GM23338 (cell line): ENCODE results near the gene PDK4.

Experiments used
- CREB1 ChIP-seq: fragments of 250-450 bp; sonication (Bioruptor Pico); IDR thresholded peaks from 2 replicates; pipeline ENCODE4 v1.5.0; 2020; ENCODE audit warnings: low read depth, mild to moderate bottlenecking, moderate library complexity
- CTCF ChIP-seq, 2 experiments: fragments of 200-600 bp in 1 of 2; sonication (generic) in 1 of 2; conservative IDR thresholded peaks; 2 replicates each; pipeline versions ENCODE4 v1.5.1 to v1.6.1; 2016 to 2017; ENCODE audit warnings: antibody characterized with exemption in 2 of 2, low read depth in 2 of 2, mild to moderate bottlenecking in 2 of 2, moderate library complexity in 1 of 2
- EZH2 ChIP-seq: fragments of 200-600 bp; sonication (generic); IDR thresholded peaks from one replicate; pipeline ENCODE4 v1.8.0; 2017; ENCODE audit warnings: antibody characterized with exemption, mild to moderate bottlenecking, low read depth; ENCODE audit not compliant: unreplicated experiment
- EZH2phosphoT487 ChIP-seq: fragments of 200-600 bp; sonication (generic); IDR thresholded peaks from one replicate; pipeline ENCODE4 v1.8.1; 2018; ENCODE audit warnings: antibody characterized with exemption; ENCODE audit not compliant: unreplicated experiment
- POLR2AphosphoS5 ChIP-seq: IDR thresholded peaks from 2 replicates; pipeline ENCODE4 v1.6.1; 2016; ENCODE audit warnings: antibody characterized with exemption, low read depth
- REST ChIP-seq: IDR thresholded peaks from one replicate; pipeline ENCODE4 v1.6.1; 2018; ENCODE audit warnings: antibody characterized with exemption; ENCODE audit not compliant: unreplicated experiment
- ZNF114 ChIP-seq: fragments of 250-450 bp; sonication (Bioruptor Pico); IDR thresholded peaks from 2 replicates; pipeline ENCODE4 v1.5.0; 2020; ENCODE audit warnings: mild to moderate bottlenecking, moderate library complexity

- TF ChIP-seq EZH2 (no peak), CTCF (conservative IDR thresholded peaks at IDR 0.05; ENCODE audit: low read depth in 2 of 2) (no peak), REST (no peak), CREB1 (no peak), POLR2AphosphoS5 (no peak), ZNF114 (CRISPR knock-in tag) (no peak), EZH2phosphoT487 (no peak)
Measured at GRCh38 chr7:95556777-95557176, 39.5 kb downstream of the PDK4 start.
